ENCODE results near the gene BUB3.

BUB3 gene

GRCh38 chr10:123154092-123154710 is at the start of gene BUB3:
BUB3 (plus strand) TSS chr10:123154402; CDS start chr10:123154918, 516 bp downstream.
- peak; percentile 94 to 95 for DNase-seq (ENCODE audit: low read depth in 2 of 2)

DNA sequence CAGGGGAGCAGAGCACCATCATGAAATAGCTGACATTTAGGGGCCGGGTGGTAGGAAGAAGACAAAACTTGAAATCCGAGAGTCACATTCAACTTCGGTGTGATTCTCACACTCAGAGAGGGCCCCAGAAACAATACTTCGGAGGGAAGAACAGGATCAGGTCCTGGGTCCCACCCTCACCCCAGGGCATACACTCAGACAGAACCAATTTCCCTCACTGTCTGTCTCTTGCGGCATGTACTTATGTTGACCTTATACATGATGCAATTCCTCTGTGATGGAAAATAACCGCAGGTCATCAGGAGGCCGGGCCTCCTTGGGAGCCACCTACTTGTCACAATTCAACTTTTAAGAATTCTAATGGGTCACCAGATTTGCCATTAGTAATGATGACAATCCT is 44.7 kb upstream of the BUB3 start:
- no peak for DNase-seq (ENCODE audit: low read depth in 2 of 2)

DNA sequence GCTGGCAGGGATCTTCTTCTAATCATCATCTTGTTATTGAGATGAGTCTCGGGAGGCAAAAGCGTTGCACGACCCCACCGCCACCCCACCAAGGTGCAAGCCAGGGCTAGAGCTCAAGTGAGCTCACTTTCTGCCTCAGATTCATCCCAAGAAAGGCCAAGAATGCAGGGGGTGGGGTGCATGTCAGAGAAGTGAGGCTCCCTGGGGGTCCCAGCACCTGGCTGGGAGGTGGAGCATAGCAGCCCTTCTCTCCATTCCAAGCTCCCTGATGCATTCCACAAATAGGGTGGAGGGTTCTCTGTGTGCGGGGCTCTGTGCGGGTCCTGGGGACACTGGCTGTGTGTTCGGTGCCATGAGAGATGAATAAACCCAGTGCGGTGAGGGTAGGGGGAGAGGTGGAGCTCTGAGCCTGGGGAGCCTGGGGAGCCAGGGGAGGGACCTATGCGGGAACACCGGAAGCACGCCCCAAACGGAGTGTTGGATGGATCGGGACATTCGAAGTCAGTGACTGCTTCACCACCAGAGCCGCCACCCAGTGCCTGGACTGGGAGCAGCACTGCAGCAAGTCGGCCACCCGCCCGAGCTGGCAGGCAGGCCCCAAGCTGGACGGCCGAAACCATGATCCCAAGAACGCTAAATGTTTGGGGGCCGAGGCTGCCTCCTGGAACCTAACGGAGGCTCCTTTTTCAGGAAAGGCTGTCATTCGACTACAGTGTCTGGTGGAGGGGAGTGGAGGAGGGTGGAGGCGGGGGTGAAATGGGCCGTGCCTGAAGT is 36.4 kb upstream of the BUB3 start:
- DNase-seq (ENCODE audit: low read depth in 2 of 2): no peak

GRCh38 chr10:123119081-123119480 is 35.1 kb upstream of the BUB3 start:
- no peak for DNase-seq (ENCODE audit: low read depth in 2 of 2)

GRCh38 chr10:123126246-123126645 is 28.0 kb upstream of the BUB3 start:
- DNase-seq (ENCODE audit: low read depth in 2 of 2): no peak

GRCh38 chr10:123129618-123130271 is 24.5 kb upstream of the BUB3 start:
- DNase-seq (ENCODE audit: low read depth in 2 of 2): no peak

DNA sequence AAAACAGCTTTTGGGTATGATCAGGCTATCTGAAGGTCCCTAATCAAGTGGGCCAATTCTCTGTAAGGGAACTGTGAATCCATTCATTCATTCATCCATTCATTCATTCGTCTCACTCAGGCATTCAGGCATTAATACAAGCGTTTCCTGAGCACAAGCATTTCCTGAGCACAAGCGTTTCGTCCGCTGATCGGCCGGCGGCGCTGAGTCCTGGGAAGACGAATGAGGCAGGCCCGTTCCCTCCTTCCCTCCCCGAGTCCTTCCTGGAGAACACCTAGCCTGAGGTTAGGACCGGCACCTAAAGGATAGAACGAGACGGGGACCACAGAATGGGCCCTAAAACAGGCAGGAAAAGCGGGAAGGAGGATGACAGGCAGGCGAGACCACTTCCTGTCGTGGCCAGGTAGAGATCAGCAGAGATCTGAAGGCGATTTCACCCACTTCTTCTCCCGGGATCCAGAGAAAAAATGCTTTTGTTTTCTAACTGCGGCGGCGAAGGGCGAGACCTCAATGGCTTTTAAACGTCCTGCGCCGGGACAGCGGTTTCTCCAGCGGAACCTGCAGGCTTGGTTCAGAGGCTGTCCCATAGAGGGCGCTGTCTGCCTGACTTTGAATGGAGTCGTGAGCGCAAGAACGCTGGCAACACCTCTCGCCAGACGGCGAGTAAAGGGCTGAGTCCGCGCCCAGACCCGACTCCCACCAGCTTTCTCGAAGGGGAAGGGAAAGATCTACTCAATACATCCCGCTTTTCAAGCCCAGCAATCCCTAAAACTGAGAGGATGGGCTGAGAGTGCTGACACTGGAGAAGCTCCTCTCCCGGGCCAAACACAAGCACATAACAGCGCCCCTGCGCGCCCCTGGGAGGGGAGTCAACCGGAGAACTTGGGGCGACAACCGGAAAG is 21.4 kb upstream of the BUB3 start:
- DNase-seq (ENCODE audit: low read depth in 2 of 2): peak; percentile 70 to 73

- no peak for DNase-seq (ENCODE audit: low read depth in 2 of 2)
These were observed 20.5 kb upstream of the BUB3 start for GRCh38 chr10:123133541-123134342.

DNA sequence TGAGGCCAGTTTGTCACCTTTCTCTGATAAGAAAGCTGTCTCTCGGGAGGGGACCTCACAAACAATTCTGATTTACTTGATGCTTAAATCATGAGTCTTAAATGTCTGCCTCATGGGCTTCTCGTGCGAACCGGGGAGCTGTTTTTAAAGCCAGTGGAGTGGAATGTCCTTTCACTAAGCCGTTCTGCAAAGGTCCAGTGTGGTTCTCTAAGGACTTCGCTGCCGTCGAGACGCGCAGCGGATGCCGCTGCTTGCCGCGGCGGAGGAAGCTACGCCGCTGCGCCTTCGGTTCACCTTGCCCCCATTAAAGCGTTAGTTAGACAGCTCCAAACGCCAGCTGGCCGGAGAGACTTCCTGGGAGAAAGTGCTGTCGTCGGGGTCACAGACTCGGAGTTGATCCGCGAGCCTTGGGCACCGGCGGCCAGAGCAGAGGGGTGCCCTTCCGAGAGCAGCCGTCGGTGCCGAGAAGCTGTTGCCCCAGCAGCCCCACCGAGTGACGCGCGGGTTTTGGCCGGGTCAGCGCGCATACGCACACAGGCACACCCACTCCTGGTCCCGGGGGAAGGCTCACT is 19.8 kb upstream of the BUB3 start:
- no peak for DNase-seq (ENCODE audit: low read depth in 2 of 2)

DNA sequence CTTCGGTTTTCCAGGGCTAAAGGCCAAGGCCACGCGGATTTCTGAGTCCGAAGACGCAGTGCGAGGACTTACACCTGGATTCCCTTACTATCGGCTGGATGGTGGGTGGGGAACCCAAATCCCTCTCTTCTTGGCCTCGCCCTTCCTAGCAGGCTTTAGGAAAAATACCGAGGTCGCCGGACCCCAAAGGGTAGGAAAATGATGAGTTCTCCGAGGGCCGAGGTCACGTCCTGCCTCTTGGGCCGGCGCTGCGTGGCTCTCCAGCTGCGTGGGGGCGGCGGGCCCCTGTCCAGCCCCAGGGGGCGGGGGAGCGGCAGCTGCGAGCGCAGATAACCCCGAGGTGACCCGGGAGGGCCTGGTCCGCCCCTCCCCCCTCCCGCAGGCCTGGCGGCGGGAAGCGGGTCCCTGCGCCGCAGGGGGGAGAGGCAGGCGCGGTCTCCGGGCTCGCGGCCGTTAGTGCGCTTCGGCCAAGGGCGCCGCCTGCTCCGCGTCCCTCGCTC is 19.2 kb upstream of the BUB3 start:
- DNase-seq (ENCODE audit: low read depth in 2 of 2): no peak

DNA sequence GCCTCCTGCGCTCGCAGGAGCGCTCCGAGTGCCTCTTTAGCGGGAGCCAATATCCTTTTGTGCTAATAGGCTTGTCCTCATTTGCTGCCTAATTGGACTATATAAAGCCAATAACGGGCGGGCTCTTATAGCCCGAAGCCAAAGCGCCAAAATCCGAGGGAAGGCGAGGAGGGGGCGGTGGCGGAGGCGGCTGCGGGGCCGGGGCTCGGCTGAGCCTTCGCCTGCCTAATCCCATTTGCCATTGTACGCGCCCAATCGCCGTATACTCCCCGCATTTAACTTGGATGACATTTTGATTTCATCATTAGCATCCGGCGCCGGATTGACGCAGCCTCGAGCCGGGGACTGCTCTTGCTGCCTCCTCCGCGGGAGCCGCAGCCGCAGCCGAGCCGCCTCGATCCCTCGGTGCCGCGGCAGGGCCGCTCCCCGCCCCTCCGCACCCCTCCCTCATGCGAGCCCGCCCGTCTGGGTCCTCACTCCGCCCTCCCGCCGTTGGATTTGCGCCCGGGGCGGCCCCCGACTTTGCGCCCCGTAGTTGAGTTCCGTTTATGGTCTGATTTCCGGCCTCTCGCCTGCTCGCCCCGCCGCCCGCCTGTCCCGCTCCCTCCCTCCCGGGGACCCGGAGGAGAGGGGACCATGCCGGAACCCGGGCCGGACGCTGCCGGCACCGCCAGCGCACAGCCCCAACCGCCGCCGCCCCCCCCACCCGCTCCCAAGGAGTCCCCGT is 18.6 kb upstream of the BUB3 start, which contains the start of gene HMX3:
Gene HMX3 (plus strand): TSS at position 556 of the 727 bp plus-strand sequence. CDS start 81 bp downstream, at position 637.
- DNase-seq (ENCODE audit: low read depth in 2 of 2): no peak

GRCh38 chr10:123136221-123136805 is 17.9 kb upstream of the BUB3 start:
- DNase-seq (ENCODE audit: low read depth in 2 of 2): no peak

- no peak for DNase-seq (ENCODE audit: low read depth in 2 of 2)
These were observed 17.2 kb upstream of the BUB3 start for GRCh38 chr10:123136806-123137642.

GRCh38 chr10:123139165-123139520 is 15.1 kb upstream of the BUB3 start:
- no peak for DNase-seq (ENCODE audit: low read depth in 2 of 2)

- DNase-seq (ENCODE audit: low read depth in 2 of 2): no peak
These were observed 14.6 kb upstream of the BUB3 start for GRCh38 chr10:123139521-123140163.

DNA sequence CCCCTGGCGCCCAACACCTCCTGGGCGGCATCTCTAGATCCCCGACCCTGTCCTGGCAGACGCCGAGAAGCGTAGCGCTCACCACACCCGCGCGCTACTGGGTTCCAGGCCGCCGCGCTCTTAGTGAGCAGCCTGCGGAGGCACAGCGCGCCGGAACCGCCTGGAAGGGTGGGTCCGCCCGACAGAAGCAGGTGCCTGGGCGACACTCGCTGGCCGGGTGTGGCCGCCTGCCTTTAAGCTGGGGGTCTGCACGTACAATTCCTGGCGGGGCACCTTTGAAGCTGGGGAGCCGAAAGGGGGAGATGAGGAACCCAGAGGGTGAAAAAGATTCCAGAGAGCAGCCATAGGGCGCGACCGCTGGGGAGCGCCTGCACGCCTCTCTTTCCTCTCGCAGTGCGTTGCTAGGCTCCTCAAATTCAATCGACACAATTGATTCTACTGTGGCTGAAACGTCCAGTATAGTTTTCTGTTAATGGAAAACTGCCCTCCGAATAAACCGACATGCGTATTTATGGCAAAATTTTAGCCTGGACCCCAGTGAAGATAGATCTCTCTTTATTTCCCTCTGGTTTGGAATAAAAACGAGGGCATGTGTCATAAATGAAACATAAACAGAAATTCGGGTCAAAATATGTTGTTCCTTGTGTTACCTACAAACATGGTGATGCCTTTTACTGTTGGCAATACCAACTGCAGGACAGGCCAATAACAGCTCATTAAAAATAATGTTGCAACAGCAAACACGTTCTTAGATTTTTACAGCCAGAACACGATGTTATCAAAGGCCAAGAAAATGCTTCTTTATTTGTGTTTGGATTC is 13.8 kb upstream of the BUB3 start:
- DNase-seq (ENCODE audit: low read depth in 2 of 2): no peak

- DNase-seq (ENCODE audit: low read depth in 2 of 2): no peak
These were observed 13.2 kb upstream of the BUB3 start for GRCh38 chr10:123140983-123141390.

Measured in stimulated activated CD8-positive, alpha-beta memory T cell treated with anti-CD3 and anti-CD28 coated beads, Interleukin-15, amount 100 ng/mL, for 48 hours (primary cell).